ENCODE data around the gene NOBOX. TPM values are rescaled to one million over a fixed set of nuclear protein-coding genes. Genes with fewer than 3 reads are reported as not detected.
"Not testable (repeated sequence)": the region's sequence is repeated elsewhere in the genome, so short reads cannot be mapped to it uniquely, and the experiment has no call there.

The NOBOX gene
- total RNA-seq, 2 experiments from 2014 or later = not detected

GRCh38 chr7:144378651-144379050, 24.8 kb downstream of the NOBOX start:
- ATAC-seq (no peak), DNase-seq (no peak)
- Mint-ChIP-seq H3K36me3 (ENCODE audit: low read depth) (peaks cover 13% of the 10 kb centered on the region), H3K9me3 (no peaks in the 10 kb centered on the region), H3K4me3 (no peak overlapping the region), H3K27me3 (no peaks in the 10 kb centered on the region), H3K4me1 (ENCODE audit: low read depth) (no peaks in the 10 kb centered on the region), H3K27ac (no peak overlapping the region)
- intact Hi-C loops (cut with micrococcal nuclease) = no loop called here
- ChIA-PET CTCF (no interaction called here), POLR2A (no interaction called here)
- TF ChIP-seq CTCF (IDR thresholded peaks at IDR 0.05) = no peak

GRCh38 chr7:144369221-144369620, 34.3 kb downstream of the NOBOX start:
- POLR2A ChIA-PET = not testable (repeated sequence)
- ATAC-seq = peak; percentile 65

GRCh38 chr7:144367250-144367649, 36.2 kb downstream of the NOBOX start:
- H3K36me3 Mint-ChIP-seq (ENCODE audit: low read depth); H3K4me1 Mint-ChIP-seq (ENCODE audit: low read depth); CTCF ChIA-PET; H3K9me3 Mint-ChIP-seq; H3K27me3 Mint-ChIP-seq; H3K4me3 Mint-ChIP-seq; ATAC-seq; POLR2A ChIA-PET; DNase-seq; intact Hi-C loops (cut with micrococcal nuclease); H3K27ac Mint-ChIP-seq: not testable (repeated sequence)

More at GRCh38 chr7:144369221-144369620, 34.3 kb downstream of the NOBOX start:
- H3K27me3 Mint-ChIP-seq; CTCF ChIA-PET; DNase-seq; H3K36me3 Mint-ChIP-seq (ENCODE audit: low read depth); H3K4me3 Mint-ChIP-seq; H3K27ac Mint-ChIP-seq; H3K4me1 Mint-ChIP-seq (ENCODE audit: low read depth); H3K9me3 Mint-ChIP-seq; intact Hi-C loops (cut with micrococcal nuclease): not testable (repeated sequence)

GRCh38 chr7:144365523-144365922, 38.0 kb downstream of the NOBOX start:
- CTCF ChIA-PET; H3K4me3 Mint-ChIP-seq; H3K27ac Mint-ChIP-seq; DNase-seq; POLR2A ChIA-PET; H3K4me1 Mint-ChIP-seq (ENCODE audit: low read depth); H3K9me3 Mint-ChIP-seq; H3K27me3 Mint-ChIP-seq; H3K36me3 Mint-ChIP-seq (ENCODE audit: low read depth); ATAC-seq; intact Hi-C loops (cut with micrococcal nuclease): not testable (repeated sequence)

GRCh38 chr7:144362061-144362460, 41.4 kb downstream of the NOBOX start:
- DNase-seq; CTCF ChIA-PET; H3K27ac Mint-ChIP-seq; intact Hi-C loops (cut with micrococcal nuclease); H3K9me3 Mint-ChIP-seq; H3K4me3 Mint-ChIP-seq; POLR2A ChIA-PET; H3K36me3 Mint-ChIP-seq (ENCODE audit: low read depth); H3K4me1 Mint-ChIP-seq (ENCODE audit: low read depth); H3K27me3 Mint-ChIP-seq: not testable (repeated sequence)
- peak; percentile 28 for ATAC-seq

- H3K9me3 Mint-ChIP-seq; H3K4me1 Mint-ChIP-seq (ENCODE audit: low read depth); CTCF ChIA-PET; H3K4me3 Mint-ChIP-seq; H3K36me3 Mint-ChIP-seq (ENCODE audit: low read depth); H3K27ac Mint-ChIP-seq; H3K27me3 Mint-ChIP-seq; DNase-seq; POLR2A ChIA-PET; intact Hi-C loops (cut with micrococcal nuclease); ATAC-seq: not testable (repeated sequence)
Observed at GRCh38 chr7:144356860-144357259, 46.6 kb downstream of the NOBOX start.

GRCh38 chr7:144356185-144356584, 47.3 kb downstream of the NOBOX start:
- H3K27me3 Mint-ChIP-seq; H3K9me3 Mint-ChIP-seq; ATAC-seq; H3K36me3 Mint-ChIP-seq (ENCODE audit: low read depth); H3K27ac Mint-ChIP-seq; DNase-seq; POLR2A ChIA-PET; intact Hi-C loops (cut with micrococcal nuclease); H3K4me3 Mint-ChIP-seq; H3K4me1 Mint-ChIP-seq (ENCODE audit: low read depth); CTCF ChIA-PET: not testable (repeated sequence)

GRCh38 chr7:144355176-144355822, 48.2 kb downstream of the NOBOX start, which contains the start of gene ARHGEF5:
TSS of gene ARHGEF5 (plus strand) at chr7:144355402. CDS start at chr7:144362670, 7,268 bp downstream.
- H3K4me3 Mint-ChIP-seq = peak within 1 kb of the TSS; percentile 85
- peak; percentile 77 for ATAC-seq
- H3K27ac Mint-ChIP-seq = peak within 1 kb of the TSS; percentile 88
- POLR2A ChIA-PET; H3K9me3 Mint-ChIP-seq; DNase-seq; CTCF ChIA-PET; H3K36me3 Mint-ChIP-seq (ENCODE audit: low read depth); H3K4me1 Mint-ChIP-seq (ENCODE audit: low read depth); H3K27me3 Mint-ChIP-seq; intact Hi-C loops (cut with micrococcal nuclease): not testable (repeated sequence)

GRCh38 chr7:144351667-144352066, 51.8 kb downstream of the NOBOX start:
- CTCF ChIA-PET; H3K9me3 Mint-ChIP-seq; H3K4me3 Mint-ChIP-seq; H3K27ac Mint-ChIP-seq; DNase-seq; H3K4me1 Mint-ChIP-seq (ENCODE audit: low read depth); H3K27me3 Mint-ChIP-seq; intact Hi-C loops (cut with micrococcal nuclease); ATAC-seq; H3K36me3 Mint-ChIP-seq (ENCODE audit: low read depth); POLR2A ChIA-PET: not testable (repeated sequence)

- H3K9me3 Mint-ChIP-seq; H3K36me3 Mint-ChIP-seq (ENCODE audit: low read depth); H3K27me3 Mint-ChIP-seq; CTCF ChIA-PET; H3K27ac Mint-ChIP-seq; DNase-seq; H3K4me3 Mint-ChIP-seq; H3K4me1 Mint-ChIP-seq (ENCODE audit: low read depth); POLR2A ChIA-PET; intact Hi-C loops (cut with micrococcal nuclease): not testable (repeated sequence)
- peak; percentile 80 for ATAC-seq
Observed at GRCh38 chr7:144348625-144349024, 54.9 kb downstream of the NOBOX start.

Measured in activated CD8-positive, alpha-beta T cell treated with anti-CD3 and anti-CD28 coated beads for 36 hours (primary cell).